Skin of body (tissue), 2 donors: ENCODE measurements around the gene KNSTRN. TPM values are rescaled to one million over a fixed set of nuclear protein-coding genes. Genes with fewer than 3 reads are reported as not detected.

ENCODE experiments used
- DNase-seq: peaks from one replicate; lab custom pipeline; 2025; lab: John Stamatoyannopoulos, UW
- total RNA-seq: library from RNA; depleted of rRNA; stranded (reverse); fragments of >200 nt; gene quantifications from one replicate; pipeline ENCODE4 v1.2.3, GENCODE V29; 2014

The KNSTRN gene
- total RNA-seq, 1 donor from 2014 or later: 15.1 TPM

DNA sequence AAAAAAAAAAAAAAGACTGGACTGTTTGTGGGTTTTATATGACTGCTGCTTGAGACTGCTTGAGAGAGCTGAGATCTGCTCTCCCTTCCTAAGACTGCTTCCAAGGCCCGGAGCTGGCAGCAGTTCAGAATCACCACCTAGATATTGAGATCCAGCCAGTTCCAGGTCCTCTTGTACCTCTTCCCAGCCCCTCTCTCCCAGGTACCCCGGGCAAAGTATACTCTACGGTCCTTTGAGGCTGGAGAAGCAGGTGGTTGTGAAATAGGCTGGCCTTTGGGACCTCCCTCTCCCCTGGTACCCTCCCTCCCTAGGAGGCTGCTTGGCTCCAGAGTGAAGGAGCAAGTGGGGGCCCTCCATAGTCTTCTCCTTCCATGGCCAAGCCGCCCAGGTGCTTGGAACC is 45.7 kb downstream of the KNSTRN start:
- DNase-seq: no peak

DNA sequence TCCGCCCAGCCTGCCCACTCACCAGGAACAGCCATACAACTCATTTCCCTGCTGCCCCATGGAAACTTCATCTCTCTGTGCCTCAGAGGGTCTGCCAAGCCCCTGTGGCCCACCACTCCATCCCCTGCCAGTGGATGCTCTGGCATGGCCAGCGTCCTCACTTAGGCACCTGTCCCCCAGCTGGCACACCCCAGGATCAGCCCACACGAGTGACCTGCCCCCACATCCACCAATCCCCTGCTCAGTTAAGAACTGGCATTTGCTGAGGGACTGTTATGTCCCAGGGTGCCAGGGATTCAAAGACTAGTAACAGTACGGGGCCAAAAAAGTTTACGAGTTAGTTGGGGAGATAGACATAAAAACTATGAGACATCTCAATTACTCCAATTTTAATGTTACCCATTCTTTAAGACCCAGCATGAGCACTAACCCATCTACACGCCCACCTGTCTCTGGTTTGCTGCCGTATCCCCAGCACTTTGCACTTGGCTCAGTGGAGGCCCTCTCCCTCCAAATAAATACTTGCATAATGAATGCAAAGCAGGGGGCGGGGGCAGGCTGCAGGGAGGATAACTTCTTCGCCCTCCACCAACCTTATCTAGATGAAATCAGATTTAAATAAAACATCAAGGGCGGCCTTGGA is 46.7 kb downstream of the KNSTRN start:
- no peak for DNase-seq

DNA sequence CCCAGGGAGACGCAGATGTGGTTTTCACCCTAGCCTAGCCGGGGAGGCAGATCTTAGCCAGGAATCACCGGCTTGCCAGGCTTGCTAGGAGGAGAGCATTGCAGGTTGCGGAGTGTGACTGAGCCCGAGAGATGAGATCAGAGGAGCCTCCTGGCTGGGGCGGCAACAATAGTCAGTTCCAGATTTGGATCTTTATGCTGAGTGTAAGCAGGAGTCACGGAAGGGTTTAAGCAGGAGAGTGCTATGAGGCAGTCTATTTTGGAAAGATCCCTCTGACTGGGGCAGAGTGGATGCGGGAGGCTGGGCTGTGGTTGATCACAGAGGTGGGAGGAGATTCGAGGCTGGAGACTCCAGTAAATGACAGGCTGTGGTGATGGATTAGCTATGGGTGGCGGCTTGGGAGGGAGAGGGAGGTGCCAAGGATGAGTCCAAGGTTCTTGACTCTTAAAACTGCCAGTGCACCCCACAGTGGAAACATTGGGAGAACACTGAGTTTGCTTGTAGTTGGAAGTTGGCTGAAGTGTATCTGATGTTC is 47.8 kb downstream of the KNSTRN start:
- DNase-seq: no peak

DNA sequence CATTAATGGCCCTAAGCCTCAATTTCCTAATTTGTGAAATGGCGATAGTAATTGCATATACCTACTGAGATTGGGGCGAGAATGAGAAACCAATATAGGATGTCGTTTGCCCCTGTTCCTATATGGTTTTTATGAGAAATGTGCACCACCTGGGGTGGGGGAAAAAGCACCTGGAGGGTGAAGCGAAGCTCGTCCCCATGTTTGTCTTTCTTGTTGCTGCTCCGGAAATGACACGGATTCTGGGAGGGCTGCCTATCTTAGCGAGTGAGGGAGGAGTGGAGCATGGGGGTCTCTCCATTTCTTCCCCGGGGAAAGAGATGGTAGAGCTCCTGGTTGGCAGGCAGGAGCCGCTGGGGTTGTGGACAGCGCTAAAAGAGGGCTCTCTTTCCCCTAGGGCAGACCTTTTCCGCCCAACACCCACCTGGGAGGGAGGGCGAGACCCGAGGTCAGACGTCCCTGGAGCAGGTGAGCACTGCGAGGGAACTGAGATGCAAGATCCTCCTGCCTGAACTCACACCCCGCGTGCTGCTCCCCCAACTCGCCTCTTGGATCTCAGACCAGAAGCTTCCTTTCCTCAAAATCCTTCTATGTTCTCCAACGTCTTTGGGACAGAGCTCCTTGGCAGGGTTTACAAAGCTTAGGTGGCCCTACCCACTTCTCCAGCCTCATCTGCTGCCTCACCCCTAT is 52.6 kb downstream of the KNSTRN start:
- no peak for DNase-seq

DNA sequence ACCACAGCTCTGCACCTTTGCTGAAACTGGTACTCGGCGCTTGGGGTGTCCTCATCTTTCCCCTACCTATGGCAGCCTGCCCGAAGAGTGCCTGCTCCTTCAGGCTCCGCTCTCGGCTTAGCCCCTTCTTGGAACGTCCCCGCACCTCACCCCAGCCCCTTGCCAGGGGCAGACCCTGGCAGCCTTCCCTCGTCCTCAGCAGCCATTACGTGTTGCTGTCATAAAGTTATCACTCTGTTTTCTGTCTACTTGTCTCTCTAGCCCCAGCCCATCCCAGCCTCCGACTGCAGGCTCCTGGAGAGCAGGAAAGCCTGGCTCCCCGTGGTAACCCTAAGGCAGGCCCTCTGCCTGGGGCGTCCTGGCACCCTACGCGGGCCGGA is 53.2 kb downstream of the KNSTRN start:
- DNase-seq: no peak

DNA sequence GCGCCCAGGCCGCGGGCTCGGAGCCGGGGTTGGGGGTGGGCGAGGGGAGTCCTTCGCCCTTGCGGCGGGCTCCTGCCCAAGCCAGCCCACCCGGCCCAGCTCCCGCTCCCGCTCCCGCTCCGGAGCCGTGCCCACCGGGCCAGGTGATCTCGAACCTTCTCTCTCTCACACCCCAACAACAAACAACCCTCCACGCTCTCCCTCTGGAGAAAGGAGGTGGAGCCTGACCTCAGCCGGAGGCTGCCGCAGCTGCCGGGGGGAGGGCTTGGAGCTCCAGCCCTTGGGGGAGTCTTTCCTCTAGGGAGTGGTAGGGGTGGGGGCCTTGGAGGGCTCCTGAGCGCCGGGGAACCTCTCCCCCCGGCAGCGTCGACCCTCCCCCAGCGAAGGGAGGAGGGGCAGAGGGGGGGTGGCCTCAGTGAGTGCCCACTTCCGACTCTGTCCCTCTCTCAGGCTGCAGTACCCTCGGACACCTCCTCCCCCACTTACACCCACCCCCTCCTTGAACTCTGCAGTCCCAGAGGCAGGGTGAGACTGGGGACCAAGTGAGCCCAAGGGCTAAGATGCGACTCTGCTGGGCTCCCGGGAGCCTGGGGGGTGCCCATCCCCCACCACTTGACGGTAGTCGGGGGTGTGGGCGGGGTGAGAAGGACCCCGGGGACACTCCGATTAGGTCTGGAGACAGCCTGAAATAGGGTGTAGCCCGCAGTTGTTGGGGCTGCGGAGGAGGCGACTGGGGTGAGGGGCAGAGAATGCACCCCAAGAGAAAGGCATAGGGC is 53.8 kb downstream of the KNSTRN start:
- DNase-seq: no peak

DNA sequence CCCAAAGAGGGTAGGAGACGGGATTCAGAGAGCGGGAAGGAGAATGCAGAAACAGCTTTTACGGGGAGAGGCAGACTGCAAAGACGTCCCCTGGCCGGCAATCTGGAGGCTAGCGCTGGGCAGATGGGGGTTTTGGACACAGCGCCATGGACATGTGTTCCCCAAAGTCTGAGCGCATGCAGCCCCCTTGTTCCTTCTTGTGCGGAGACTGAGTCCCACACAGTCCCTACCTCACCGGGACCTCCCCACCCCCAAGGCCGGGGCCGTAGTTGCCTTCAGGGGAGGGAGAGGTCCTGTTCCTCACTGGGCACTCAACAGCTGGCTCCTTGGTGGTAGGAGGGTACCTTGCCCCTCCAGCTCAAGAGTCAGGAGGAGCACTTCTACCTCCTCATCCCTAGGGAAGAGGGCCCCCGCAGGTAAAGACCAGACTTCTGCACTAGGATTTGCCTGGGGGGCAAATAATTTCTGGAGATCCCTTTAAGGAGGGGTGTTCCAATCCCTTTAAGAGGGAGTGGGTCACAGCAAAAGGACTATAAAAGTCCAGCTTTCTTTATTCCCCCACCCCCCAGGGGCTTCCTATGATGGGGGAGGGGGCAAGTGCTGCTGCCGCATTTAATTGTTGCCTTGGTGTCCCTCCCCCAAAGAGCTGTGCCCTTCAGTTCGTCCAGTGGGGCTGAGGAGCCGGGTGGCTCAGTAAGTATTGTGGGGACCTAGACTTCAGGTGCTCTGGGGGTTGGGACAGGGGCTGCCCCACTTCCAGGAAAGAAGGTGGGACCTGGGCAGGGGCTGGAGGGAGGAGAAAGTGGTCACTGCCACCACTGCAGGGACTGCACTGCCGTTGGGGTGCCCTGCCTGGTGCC is 54.6 kb downstream of the KNSTRN start:
- DNase-seq: no peak

DNA sequence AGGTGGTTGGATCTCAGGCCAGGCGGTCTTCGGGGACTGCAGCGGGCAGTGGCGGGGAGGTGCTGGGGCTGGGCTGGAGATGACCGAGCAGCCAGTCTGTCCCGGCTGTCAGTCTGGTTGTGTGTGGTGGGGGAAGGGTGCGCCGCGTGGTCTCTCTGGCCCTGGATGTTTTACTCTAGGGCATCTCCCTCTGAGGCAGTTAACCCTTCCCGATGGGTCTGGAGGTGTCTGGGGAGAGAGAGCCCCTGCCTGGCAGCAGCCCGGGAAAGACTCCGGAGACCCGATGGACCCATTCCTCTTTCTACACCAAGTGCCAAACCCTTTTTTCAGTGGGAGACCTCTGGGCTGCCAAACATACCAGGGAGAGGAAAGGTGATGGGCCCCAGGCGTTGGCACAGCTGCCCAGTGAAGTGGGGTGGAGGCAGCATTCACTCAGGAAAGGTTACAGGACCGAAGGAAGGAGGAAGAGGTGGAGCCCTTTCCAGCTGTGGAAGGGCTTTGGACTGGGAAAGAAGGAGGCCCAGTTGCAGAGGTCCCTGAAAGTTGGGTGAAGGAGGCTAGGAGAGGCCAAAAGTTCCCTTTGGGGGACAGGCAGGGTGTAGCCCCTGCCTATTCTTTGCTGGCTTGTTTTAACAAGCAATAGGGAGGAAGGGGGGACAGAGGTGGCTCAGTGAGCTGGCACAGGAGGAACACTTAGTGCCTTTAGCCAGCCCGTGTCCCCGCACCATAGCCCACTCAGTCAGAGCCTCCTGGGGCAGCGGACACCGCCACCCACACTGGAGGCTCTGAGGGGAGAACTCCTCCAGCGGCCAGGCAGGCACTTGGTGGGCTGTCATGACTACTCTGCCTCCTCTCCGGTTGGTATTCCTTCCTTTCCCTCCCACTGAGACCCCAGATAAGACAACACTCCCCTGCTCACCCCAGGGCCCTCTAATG is 55.5 kb downstream of the KNSTRN start:
- DNase-seq: no peak

DNA sequence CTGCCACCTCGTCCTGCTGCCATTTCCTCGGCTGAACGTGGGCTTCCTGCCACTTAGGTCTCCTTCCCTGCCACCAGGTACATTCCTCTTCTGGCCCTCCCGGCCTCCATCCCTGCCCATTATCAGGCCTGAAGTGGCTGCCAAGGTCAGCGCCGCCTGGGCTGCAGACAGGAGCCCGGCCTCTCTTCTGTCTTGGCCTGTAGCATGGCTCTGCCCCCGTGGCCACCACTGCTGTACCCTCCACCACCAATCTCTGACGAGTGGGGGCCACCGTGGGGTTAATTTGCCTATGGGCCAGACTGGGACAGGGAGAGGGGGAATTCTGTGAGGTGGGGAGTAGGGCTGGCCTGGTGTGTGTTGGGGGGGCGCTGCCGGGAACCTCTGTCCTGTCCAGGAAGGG is 56.2 kb downstream of the KNSTRN start:
- DNase-seq: no peak

DNA sequence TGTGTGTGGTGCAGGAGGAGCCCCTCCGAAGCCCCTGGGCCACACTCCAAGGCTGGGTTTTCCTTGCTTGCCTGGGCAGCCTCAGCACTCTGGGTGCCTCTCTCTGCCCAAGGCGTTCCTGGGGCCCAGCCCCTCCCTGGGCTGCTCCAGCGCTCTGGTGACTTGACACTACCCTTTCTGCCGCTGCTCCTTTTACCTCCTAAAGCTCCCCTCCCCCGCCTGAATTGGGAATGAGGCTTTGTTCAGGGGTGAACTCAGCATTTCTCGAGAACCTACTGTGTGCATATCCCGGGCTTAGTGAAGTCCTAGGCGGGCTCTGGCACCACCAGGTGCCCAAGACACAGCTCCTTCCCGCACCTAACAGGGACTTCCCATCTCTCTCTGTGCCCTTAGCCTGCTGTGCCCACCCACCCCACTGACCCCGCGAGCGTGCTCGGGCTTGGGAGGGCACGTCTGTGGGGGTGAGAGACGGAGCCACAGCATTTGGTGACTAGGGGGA is 57.0 kb downstream of the KNSTRN start:
- DNase-seq: no peak

DNA sequence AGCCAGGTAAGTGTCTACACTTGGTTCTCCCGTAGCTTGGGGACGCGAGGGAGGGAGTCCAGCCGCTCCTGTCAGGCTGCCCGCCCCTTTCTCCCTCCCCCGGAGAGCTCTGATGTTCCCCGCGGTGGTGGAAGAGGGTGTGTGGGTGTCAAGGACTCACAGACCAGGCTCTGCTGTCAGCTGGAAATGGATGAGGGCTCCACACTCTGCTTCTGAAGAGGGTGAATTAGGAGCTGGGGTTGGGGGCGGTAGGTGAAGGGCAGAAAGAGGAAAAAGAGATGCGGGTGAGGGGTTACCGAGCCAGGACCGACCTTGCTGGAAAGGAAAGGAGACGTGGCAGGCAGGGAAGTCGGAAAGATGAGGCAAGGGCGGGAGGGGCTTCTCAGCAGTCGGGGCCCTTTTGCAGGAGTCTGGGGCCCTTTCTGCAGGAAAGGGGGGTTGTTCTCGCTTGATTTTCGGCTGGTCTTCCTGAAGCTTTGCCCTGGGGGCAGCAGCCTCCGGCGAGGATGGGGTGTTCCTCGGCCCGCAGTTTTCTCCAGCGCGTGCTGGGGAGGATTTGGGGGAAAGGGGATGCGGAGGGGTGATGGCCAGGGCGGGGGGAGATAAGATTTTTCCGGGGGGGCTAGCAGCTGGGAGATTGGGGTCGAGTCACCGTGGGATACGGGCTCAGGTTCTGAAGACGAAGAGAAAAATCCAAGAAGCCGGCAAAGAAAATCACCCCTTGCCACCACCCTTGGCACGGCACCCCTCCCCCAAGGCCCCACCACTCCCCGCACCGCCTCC is 57.6 kb downstream of the KNSTRN start:
- DNase-seq: no peak

DNA sequence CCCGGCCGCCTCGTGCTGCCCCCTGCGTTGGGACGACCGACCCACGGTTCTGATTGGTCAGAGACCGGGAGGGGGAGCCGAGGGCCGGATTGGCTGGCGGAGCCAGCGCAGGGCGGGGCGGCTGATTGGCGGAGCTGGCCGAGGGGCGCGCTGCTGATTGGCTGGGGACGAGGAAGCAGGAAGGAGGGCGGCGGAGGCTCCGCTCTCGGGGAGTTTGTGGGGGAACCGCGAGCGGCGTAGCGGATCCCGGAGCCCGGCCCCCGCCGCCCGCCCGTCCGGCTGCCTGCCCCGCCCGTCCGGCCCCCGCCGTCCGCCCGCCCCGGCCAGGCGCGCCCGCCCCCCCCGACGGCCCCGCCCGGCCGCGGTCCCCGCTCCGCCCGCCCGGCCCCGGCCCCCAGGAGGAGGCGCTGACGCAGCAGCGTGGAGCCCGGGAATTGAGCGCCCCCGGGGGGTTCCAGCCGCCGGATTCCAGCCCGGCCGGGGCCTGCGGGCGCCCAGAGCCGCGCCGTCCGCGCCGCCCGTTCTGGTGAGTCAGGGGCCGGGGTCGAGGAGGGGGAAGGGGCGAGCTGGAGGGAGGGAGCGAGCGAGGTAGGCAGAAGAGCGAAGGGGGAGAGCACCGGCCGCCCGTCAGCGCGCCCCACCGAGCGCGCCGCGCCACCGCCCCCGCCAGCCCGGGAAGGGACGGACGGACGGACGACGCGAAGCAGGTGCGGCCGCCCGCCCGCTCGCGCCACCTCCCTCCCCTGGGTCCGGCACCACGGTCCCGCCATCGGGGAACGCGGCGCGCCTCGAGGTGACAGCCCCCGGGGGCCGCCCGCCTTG is 58.4 kb downstream of the KNSTRN start, which contains the start of gene BAHD1:
Gene BAHD1, plus strand, starts transcription at position 211 of the 822 bp plus-strand sequence. CDS start 17,512 bp downstream, outside the sequence.
- DNase-seq: peak; percentile 92

DNA sequence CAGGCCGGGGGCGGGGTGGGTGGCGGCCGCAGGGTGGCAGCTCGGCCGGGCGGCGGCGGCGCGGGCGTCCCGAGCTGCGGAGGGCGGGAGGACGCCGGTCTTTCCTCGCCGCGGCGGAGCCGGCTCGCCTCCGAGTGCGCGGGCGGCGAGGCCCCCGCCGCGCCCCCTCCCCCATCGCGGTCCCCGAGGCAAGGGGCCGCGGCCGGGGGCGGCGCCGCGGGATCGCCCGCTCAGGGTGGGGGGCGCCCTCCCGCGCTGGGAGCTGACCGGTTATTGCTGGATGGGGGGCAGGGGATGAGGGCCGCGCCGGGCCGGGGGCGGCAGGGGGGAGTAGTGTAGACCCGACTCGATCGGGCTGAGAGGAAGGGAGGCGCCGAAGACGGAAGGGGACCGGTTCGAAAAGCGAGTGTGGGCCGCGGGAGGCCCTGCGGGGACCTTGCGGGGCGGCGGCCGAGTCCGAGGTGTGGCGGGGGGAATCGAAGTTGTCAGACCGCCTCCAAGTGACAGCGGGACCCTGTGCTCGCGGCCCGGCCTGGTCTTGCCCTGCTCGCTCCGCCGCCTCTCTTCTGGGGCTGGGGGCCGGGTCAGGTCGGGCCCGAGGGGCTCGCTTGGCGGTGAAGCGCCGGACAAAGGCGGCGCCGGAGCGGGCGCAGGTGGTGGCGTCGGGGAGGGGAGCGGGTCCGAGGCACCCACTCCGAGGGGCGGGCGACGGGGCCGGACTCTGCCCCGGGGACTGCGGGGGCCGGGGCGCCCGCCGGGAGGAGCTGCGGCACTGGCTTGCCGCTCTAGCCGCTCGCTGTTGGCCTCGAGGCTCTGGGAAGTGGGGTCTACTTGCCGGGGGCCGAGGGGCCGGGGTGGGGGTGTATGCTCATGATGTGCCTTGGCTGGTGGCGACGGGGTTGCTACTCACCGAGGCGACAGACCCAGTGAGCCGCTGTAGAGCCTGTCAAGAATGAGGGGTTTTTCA is 59.3 kb downstream of the KNSTRN start:
- peak; percentile 4 for DNase-seq

DNA sequence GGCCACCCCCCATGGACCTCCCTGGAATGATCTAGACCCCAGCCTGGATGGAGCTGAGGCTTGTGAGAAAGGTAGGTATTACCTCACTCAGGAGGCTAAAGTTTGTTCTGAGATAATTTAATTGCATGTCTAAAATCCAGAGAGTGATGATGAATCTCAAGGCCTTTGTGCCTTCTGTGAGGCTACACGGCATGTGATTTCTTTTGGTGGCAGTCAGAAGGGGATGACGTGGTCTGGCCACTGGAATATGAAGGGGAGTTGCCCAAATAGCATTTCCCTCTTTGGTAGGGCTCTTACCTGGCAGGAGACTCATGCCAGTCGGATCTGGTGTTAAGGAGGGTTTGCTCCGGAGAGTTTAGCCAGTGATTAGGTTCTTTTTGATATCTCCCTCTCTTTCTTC is 60.7 kb downstream of the KNSTRN start:
- no peak for DNase-seq

DNA sequence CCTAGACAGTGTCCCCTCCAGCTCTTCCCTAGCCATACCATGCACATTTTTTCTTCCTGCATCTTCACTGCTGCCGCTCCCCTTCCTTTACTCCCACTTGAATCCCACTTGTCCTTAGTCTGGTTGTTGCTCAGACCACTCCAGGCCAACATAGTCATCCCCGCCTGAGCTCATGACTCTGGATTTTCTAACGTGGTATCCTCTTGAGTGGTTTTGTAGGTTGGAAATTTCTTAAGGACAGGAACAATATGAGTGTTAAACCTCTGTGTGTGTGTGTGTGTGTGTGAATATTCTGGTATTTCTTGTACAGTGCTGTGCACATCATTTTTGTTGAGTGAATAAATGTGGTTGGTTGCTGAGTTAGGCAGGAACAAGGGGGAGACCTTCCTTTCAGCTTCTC is 61.3 kb downstream of the KNSTRN start:
- DNase-seq: no peak
